ENCODE data around the gene C2orf92.

Gene C2orf92

GRCh38 chr2:97749581-97749980 is 80.1 kb downstream of the C2orf92 start:
- Histone ChIP-seq H3K4me1 (ENCODE audit: insufficient read depth, poor library complexity, severe bottlenecking) (peaks cover 20% of the 10 kb centered on the region), H3K9me3 (ENCODE audit: severe bottlenecking) (no peaks in the 10 kb centered on the region), H3K36me3 (ENCODE audit: low read depth) (no peaks in the 10 kb centered on the region), H3K27ac (ENCODE audit: poor library complexity, severe bottlenecking) (no peak overlapping the region), H3K4me3 (ENCODE audit: severe bottlenecking) (no peak overlapping the region), H3K27me3 (ENCODE audit: insufficient read depth, poor library complexity, severe bottlenecking) (no peaks in the 10 kb centered on the region)
- DNase-seq (ENCODE audit: low spot score) (peak; percentile 38), ATAC-seq (ENCODE audit: low read depth) (no peak)
- TF ChIP-seq, protein P1, sequence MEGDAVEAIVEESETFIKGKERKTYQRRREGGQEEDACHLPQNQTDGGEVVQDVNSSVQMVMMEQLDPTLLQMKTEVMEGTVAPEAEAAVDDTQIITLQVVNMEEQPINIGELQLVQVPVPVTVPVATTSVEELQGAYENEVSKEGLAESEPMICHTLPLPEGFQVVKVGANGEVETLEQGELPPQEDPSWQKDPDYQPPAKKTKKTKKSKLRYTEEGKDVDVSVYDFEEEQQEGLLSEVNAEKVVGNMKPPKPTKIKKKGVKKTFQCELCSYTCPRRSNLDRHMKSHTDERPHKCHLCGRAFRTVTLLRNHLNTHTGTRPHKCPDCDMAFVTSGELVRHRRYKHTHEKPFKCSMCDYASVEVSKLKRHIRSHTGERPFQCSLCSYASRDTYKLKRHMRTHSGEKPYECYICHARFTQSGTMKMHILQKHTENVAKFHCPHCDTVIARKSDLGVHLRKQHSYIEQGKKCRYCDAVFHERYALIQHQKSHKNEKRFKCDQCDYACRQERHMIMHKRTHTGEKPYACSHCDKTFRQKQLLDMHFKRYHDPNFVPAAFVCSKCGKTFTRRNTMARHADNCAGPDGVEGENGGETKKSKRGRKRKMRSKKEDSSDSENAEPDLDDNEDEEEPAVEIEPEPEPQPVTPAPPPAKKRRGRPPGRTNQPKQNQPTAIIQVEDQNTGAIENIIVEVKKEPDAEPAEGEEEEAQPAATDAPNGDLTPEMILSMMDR (IDR thresholded peaks at IDR 0.05; ENCODE audit: poor library complexity, severe bottlenecking): no peak

DNA sequence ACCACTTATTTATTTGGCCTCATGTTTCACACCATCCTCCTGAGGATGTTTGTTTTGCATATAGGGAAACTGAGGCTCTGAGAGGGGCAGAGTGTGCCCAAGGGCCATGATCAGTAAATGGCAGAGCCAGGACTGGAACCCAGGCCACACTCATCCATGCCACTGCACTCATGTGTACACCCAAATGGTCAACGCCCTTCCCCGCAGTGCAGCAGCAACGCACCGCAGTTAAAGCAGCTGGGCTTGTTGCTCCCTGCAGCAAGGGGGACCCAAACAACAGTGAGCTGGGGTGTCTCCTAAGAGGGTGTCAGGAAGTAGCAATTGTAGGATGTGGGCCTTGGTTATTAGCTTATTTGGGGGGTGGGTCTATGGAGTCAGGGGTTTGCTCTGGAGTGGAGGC is 80.5 kb downstream of the C2orf92 start:
- DNase-seq (ENCODE audit: low spot score) (peak; percentile 25), ATAC-seq (ENCODE audit: low read depth) (no peak)
- no peaks in the 10 kb centered on the region for H3K27me3 ChIP-seq (ENCODE audit: insufficient read depth, poor library complexity, severe bottlenecking)
- peaks cover 20% of the 10 kb centered on the region for H3K4me1 ChIP-seq (ENCODE audit: insufficient read depth, poor library complexity, severe bottlenecking)
- no peak overlapping the region for H3K27ac ChIP-seq (ENCODE audit: poor library complexity, severe bottlenecking)
- TF ChIP-seq, protein P1 (IDR thresholded peaks at IDR 0.05; ENCODE audit: poor library complexity, severe bottlenecking): no peak
- no peaks in the 10 kb centered on the region for H3K9me3 ChIP-seq (ENCODE audit: severe bottlenecking)
- no peak overlapping the region for H3K4me3 ChIP-seq (ENCODE audit: severe bottlenecking)
- no peaks in the 10 kb centered on the region for H3K36me3 ChIP-seq (ENCODE audit: low read depth)

DNA sequence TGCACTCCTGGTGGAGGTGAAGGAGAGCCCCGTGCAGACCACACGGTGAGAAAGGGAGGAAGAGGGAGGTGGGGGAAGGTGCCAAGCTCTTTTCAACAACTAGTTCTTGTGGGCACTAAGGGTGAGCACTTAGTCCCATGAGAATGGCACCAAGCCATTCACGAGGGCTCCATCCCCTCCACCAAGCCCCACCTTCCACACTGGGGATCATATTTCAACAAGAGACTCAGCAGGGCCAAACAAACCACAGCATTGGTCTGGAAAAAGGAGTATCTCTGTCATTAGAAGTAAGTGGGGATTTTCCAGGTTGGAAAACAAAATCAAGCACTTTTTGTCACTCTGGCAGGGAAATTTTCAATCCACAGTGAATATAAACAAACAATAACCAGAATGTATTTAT is 82.2 kb downstream of the C2orf92 start:
- ATAC-seq (ENCODE audit: low read depth): peak; percentile 44; the same call in 2 of the 3 replicates
- H3K27ac ChIP-seq (ENCODE audit: poor library complexity, severe bottlenecking): no peak overlapping the region
- peak; percentile 8 for DNase-seq (ENCODE audit: low spot score)

More for the DNA sequence above, 82.2 kb downstream of the C2orf92 start:
- Histone ChIP-seq H3K36me3 (ENCODE audit: low read depth) (peaks cover 8% of the 10 kb centered on the region; the same call in 1 of the 2 replicates), H3K4me3 (ENCODE audit: severe bottlenecking) (no peak overlapping the region), H3K27me3 (ENCODE audit: insufficient read depth, poor library complexity, severe bottlenecking) (no peaks in the 10 kb centered on the region), H3K9me3 (ENCODE audit: severe bottlenecking) (no peaks in the 10 kb centered on the region), H3K4me1 (ENCODE audit: insufficient read depth, poor library complexity, severe bottlenecking) (peaks cover 20% of the 10 kb centered on the region)
- TF ChIP-seq, protein P1 (IDR thresholded peaks at IDR 0.05; ENCODE audit: poor library complexity, severe bottlenecking): no peak
